ENCODE results near the gene ABCF1. TPM values are rescaled to one million over a fixed set of nuclear protein-coding genes. Genes with fewer than 3 reads are reported as not detected.

The ABCF1 gene
- total RNA-seq, 1 donor from 2014 or later = 46.3 TPM

DNA sequence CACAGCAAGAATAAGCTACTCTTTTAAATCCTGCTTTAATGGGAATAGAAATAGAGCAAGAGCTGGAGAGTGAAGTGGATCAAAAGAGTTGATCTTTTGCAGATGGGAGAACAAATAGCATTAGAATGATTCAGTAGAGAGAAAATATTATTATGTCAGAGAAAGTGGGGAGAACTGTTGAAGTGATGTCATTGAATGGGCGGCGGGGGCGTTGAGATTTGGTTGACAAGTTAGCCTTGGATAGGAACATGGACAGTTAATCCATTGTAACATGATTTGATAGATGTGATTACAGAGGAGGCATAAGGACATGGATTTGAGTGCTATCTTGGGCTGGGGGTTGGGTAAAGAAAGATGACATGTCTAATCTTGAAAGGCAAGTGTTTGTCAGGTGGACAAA lies 64.6 kb downstream of the ABCF1 start:
- Histone ChIP-seq H3K36me3 (ENCODE audit: control insufficient read depth, insufficient read depth, low read length) (no peaks in the 10 kb centered on the region), H3K27me3 (ENCODE audit: control insufficient read depth, insufficient read depth, low read length) (no peaks in the 10 kb centered on the region), H3K4me3 (ENCODE audit: low read depth, low read length) (no peak overlapping the region)
- no peak for DNase-seq (ENCODE audit: low read depth)
- TF ChIP-seq, protein P1, sequence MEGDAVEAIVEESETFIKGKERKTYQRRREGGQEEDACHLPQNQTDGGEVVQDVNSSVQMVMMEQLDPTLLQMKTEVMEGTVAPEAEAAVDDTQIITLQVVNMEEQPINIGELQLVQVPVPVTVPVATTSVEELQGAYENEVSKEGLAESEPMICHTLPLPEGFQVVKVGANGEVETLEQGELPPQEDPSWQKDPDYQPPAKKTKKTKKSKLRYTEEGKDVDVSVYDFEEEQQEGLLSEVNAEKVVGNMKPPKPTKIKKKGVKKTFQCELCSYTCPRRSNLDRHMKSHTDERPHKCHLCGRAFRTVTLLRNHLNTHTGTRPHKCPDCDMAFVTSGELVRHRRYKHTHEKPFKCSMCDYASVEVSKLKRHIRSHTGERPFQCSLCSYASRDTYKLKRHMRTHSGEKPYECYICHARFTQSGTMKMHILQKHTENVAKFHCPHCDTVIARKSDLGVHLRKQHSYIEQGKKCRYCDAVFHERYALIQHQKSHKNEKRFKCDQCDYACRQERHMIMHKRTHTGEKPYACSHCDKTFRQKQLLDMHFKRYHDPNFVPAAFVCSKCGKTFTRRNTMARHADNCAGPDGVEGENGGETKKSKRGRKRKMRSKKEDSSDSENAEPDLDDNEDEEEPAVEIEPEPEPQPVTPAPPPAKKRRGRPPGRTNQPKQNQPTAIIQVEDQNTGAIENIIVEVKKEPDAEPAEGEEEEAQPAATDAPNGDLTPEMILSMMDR (IDR thresholded peaks at IDR 0.05; ENCODE audit: insufficient read depth, low read length, poor library complexity, severe bottlenecking) = no peak

DNA sequence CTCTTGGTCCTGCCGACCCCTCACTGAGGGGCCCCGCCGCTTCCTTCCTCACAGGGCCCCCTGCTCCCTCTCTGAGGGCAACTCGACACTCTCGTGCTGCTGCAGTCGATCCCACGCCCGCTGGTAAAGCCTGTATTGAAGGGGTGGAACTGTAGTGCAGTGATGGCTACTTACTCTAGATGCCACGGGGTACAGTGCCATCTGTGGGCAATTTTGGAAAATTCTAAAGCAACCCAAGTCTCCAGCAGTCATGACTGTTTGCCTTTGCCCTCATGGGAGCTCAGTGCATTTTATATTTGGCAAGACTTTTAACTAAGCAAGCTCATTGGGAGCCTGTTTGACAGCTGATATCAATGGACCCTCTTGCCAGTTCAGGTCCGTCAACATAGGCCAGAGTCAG lies 69.2 kb downstream of the ABCF1 start:
- no peak for DNase-seq (ENCODE audit: low read depth)
- no peak overlapping the region for H3K4me3 ChIP-seq (ENCODE audit: low read depth, low read length)
- H3K27me3 ChIP-seq (ENCODE audit: control insufficient read depth, insufficient read depth, low read length) = no peaks in the 10 kb centered on the region
- H3K36me3 ChIP-seq (ENCODE audit: control insufficient read depth, insufficient read depth, low read length) = no peaks in the 10 kb centered on the region
- TF ChIP-seq, protein P1 (IDR thresholded peaks at IDR 0.05; ENCODE audit: insufficient read depth, low read length, poor library complexity, severe bottlenecking) = no peak

DNA sequence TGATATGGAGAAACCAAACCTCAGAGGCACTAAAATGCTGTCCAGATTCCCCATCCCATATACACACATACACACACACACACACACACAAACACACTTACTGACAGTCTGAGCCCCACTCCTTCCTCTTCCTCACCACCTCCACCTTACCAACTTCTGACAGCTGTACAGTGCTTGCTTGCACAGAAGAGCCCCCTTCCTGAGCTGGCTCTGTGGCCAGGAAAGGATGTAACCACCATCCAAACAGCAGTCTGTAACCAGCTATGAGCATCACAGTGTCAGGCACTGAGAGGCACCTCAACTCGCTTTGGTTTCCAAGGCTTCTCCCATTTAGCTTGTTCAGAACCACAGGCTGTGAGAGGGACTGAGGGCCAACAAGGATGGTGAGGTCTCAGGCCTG lies 69.8 kb downstream of the ABCF1 start:
- Histone ChIP-seq H3K4me3 (ENCODE audit: low read depth, low read length) (no peak overlapping the region), H3K36me3 (ENCODE audit: control insufficient read depth, insufficient read depth, low read length) (no peaks in the 10 kb centered on the region), H3K27me3 (ENCODE audit: control insufficient read depth, insufficient read depth, low read length) (no peaks in the 10 kb centered on the region)
- TF ChIP-seq, protein P1 (IDR thresholded peaks at IDR 0.05; ENCODE audit: insufficient read depth, low read length, poor library complexity, severe bottlenecking) = no peak
- no peak for DNase-seq (ENCODE audit: low read depth)

Other genes starting within 250 kb of the ABCF1 start
- gene TRIM39, start 244.5 kb upstream of the ABCF1 start, total RNA-seq = 14.9 and 16.1 TPM in 2 replicates
- 74.3 and 94.5 TPM in 2 replicates for gene RPP21, start 226.3 kb upstream of the ABCF1 start, total RNA-seq
- gene HLA-E, start 81.9 kb upstream of the ABCF1 start, total RNA-seq = 109 and 115 TPM in 2 replicates
- 31.1 and 36.7 TPM in 2 replicates for gene GNL1, start 15.0 kb upstream of the ABCF1 start, total RNA-seq
- 8.6 and 10.1 TPM in 2 replicates for gene PRR3, start 14.1 kb upstream of the ABCF1 start, total RNA-seq
- 38.6 and 40.2 TPM in 2 replicates for gene PPP1R10, start 45.8 kb downstream of the ABCF1 start, total RNA-seq
- gene MRPS18B, start 46.4 kb downstream of the ABCF1 start, total RNA-seq = 56.4 and 78.9 TPM in 2 replicates
- 6.6 and 8.5 TPM in 2 replicates for gene ATAT1, start 55.4 kb downstream of the ABCF1 start, total RNA-seq
- gene C6orf136, start 75.7 kb downstream of the ABCF1 start, total RNA-seq = 7.6 and 12.7 TPM in 2 replicates
- gene DHX16, start 101.6 kb downstream of the ABCF1 start, total RNA-seq = 34.7 and 39.2 TPM in 2 replicates
- 125 and 129 TPM in 2 replicates for gene PPP1R18, start 115.2 kb downstream of the ABCF1 start, total RNA-seq
- gene NRM, start 119.5 kb downstream of the ABCF1 start, total RNA-seq = 8.9 and 10.4 TPM in 2 replicates
- gene MDC1, start 145.8 kb downstream of the ABCF1 start, total RNA-seq = 11.4 and 14.7 TPM in 2 replicates
- 808 and 855 TPM in 2 replicates for gene TUBB, start 148.9 kb downstream of the ABCF1 start, total RNA-seq
- 136 and 142 TPM in 2 replicates for gene FLOT1, start 171.2 kb downstream of the ABCF1 start, total RNA-seq
- gene IER3, start 173.1 kb downstream of the ABCF1 start, total RNA-seq = 188 and 229 TPM in 2 replicates

Measured in kidney epithelial cell (primary cell).